ENCODE results near the gene SLC11A2. TPM values are rescaled to one million over a fixed set of nuclear protein-coding genes. Genes with fewer than 3 reads are reported as not detected.

SLC11A2 gene
- total RNA-seq (26.9 and 30.5 TPM in 2 replicates), polyA plus RNA-seq (33.3 and 41.3 TPM in 2 replicates)

DNA sequence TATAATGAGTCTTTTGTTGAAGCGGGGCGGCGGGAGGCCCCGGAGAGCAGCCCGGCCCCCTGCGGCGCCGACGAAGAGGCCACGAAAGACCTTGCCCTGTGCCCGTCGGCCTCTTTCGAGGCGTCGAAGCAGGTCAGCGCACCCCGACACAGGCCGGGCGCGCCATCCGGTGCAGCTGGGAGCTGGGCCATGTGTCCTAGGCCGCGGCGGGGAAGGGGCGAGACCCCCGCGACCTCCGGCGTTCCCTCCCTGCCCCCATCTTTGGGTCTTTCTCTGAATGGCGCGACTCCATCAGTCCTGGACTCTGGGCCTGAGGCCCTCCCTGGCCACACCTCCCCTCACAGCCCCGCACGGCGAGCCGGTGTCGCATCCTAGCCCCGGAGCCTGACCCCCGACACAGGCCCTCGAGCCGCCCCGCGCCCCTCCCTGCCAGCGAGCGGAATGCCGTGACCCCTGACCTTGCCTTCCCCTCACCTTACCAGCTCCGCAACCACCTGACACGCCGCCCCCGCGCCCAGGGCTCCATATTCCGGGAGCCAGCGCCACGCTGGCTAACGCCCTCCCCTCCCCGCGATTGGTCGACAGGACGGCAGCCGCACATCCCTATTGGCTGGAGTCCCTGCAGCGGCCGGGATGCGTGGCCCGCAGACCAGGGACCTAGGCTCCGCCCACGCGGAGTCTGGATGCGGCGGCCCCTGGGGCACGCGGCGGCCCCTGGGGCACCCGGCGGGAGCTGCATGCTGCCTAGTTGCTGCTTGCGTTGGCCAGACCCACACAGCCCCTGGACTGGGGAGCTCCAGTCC lies at the start of gene SLC11A2:
TSS of gene SLC11A2 (minus strand) at position 549 of the 803 bp plus-strand sequence. CDS start 15,656 bp downstream, outside the sequence.
- peak within 1 kb of the TSS; percentile 91 for H3K27ac ChIP-seq
- no peak for TF ChIP-seq CTCF (IDR thresholded peaks at IDR 0.05; ENCODE audit: low read depth, low read length)
- H3K4me1 ChIP-seq (ENCODE audit: low read depth): peaks cover 27% of the 10 kb centered on the region

DNA sequence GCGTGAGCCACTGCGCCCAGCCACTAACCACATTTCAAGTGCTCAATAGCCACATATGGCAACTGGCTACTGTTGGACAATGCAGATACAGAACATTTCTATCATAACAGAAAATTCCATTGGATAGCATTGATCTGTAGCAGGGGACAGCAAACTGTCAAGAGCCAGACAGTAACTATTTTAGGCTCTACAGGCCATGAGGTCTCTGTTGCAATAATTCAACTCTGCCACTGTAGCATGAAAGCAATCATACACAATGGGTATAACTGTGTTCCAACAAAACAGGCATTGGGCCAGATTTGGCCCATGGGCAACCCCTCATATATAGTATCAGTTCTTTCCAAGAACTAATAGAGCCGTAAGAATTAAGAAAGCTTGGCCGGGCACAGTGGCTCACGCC lies 49.2 kb upstream of the SLC11A2 start:
- DNase-seq (ENCODE audit: low read depth in 1 of 2, low spot score in 1 of 2): no peak
- no peak for TF ChIP-seq CTCF (IDR thresholded peaks at IDR 0.05; ENCODE audit: low read depth, low read length)
- Histone ChIP-seq H3K4me3 (no peak overlapping the region), H3K9me3 (ENCODE audit: low read depth) (no peaks in the 10 kb centered on the region), H3K27me3 (no peaks in the 10 kb centered on the region), H3K36me3 (peaks cover 17% of the 10 kb centered on the region), H3K4me1 (ENCODE audit: low read depth) (no peaks in the 10 kb centered on the region), H3K27ac (no peak overlapping the region)

More for the DNA sequence above, at the start of gene SLC11A2:
- peak within 1 kb of the TSS; percentile 69 for H3K4me3 ChIP-seq
- peak; percentile 96 for DNase-seq (ENCODE audit: low read depth in 1 of 2, low spot score in 1 of 2)
- no peaks in the 10 kb centered on the region for H3K36me3 ChIP-seq
- no peaks in the 10 kb centered on the region for H3K27me3 ChIP-seq
- H3K9me3 ChIP-seq (ENCODE audit: low read depth): no peaks in the 10 kb centered on the region

DNA sequence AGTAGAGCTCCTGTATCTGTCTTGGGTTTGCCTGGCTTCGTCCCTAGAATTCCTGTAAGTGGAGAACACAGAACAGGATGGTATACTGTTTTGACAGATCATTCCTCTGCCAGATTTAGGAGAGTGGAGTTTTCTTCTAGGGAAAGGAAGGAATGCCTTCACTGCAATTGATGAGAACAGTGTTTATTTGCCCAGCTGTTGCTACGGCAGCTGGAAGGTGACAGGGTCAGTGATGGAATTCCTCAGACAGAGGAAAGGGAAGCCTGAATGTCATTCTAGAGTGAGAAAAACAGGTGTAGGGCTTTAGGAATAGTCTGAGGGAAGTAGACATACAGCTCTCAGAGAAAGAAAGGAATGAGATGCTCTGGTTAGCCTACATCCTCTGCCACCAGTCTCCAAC lies 45.5 kb upstream of the SLC11A2 start:
- no peaks in the 10 kb centered on the region for H3K9me3 ChIP-seq (ENCODE audit: low read depth)
- peaks cover 45% of the 10 kb centered on the region for H3K36me3 ChIP-seq
- no peak overlapping the region for H3K4me3 ChIP-seq
- no peak for TF ChIP-seq CTCF (IDR thresholded peaks at IDR 0.05; ENCODE audit: low read depth, low read length)
- no peak overlapping the region for H3K27ac ChIP-seq
- no peaks in the 10 kb centered on the region for H3K27me3 ChIP-seq
- no peaks in the 10 kb centered on the region for H3K4me1 ChIP-seq (ENCODE audit: low read depth)
- DNase-seq (ENCODE audit: low read depth in 1 of 2, low spot score in 1 of 2): no peak

DNA sequence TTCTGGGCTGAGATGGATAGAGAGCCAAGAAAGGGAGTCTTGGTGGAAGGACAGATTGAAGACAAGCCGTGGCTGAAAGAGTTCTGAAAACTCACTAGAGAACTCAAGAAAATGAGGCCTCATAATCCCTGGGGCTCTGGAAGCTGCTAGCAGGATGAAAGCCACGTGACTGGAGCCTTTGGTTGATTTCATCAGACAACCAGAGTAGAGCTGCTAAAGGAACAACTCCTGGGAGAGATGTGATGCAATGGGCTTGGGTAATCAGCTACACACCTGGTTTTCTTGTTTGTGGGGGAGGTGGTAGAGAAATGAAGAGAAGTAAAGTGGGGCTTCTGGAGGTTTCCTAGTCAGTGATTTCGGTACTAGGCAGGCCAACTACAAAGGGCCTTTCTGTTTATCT lies 43.8 kb upstream of the SLC11A2 start:
- Histone ChIP-seq H3K27me3 (no peaks in the 10 kb centered on the region), H3K9me3 (ENCODE audit: low read depth) (no peaks in the 10 kb centered on the region), H3K4me1 (ENCODE audit: low read depth) (no peaks in the 10 kb centered on the region), H3K4me3 (no peak overlapping the region), H3K36me3 (peaks cover 56% of the 10 kb centered on the region), H3K27ac (no peak overlapping the region)
- DNase-seq (ENCODE audit: low read depth in 1 of 2, low spot score in 1 of 2): peak in 1 of 2 donors; percentile 60
- TF ChIP-seq CTCF (IDR thresholded peaks at IDR 0.05; ENCODE audit: low read depth, low read length): no peak

- no peak overlapping the region for H3K4me3 ChIP-seq
- H3K9me3 ChIP-seq (ENCODE audit: low read depth): no peaks in the 10 kb centered on the region
- TF ChIP-seq CTCF (IDR thresholded peaks at IDR 0.05; ENCODE audit: low read depth, low read length): no peak
- H3K27ac ChIP-seq: no peak overlapping the region
- H3K36me3 ChIP-seq: peaks cover 58% of the 10 kb centered on the region
- no peaks in the 10 kb centered on the region for H3K4me1 ChIP-seq (ENCODE audit: low read depth)
- H3K27me3 ChIP-seq: no peaks in the 10 kb centered on the region
- DNase-seq (ENCODE audit: low read depth in 1 of 2, low spot score in 1 of 2): no peak
These were observed 41.6 kb upstream of the SLC11A2 start for GRCh38 chr12:51067771-51068170.

Data from cardiac muscle cell (in vitro differentiated cells and primary cell).